Mucosa of rectum (tissue), 2 donors: ENCODE results near the gene ADCY4.

Experiments
- H3K27ac ChIP-seq, 2 donors: one replicate each; pipeline ENCODE4 v1.7.0; 2013; ENCODE audit warnings: inconsistent platforms in 2 of 2, low read depth in 2 of 2, low read length in 2 of 2
- H3K27me3 ChIP-seq, 2 donors: one replicate each; pipeline ENCODE4 v1.7.0; 2013; ENCODE audit warnings: low read length in 2 of 2; ENCODE audit not compliant: control insufficient read depth in 2 of 2, insufficient read depth in 2 of 2
- H3K36me3 ChIP-seq, 2 donors: one replicate each; pipeline ENCODE4 v1.7.0; 2013; ENCODE audit warnings: low read length in 2 of 2; ENCODE audit not compliant: control insufficient read depth in 2 of 2, insufficient read depth in 2 of 2
- H3K4me1 ChIP-seq, 2 donors: one replicate each; pipeline ENCODE4 v1.7.0; 2013; ENCODE audit warnings: low read length in 2 of 2, mild to moderate bottlenecking in 1 of 2; ENCODE audit not compliant: control insufficient read depth in 2 of 2, insufficient read depth in 2 of 2
- H3K4me3 ChIP-seq, 2 donors: one replicate each; pipeline ENCODE4 v1.7.0; 2013; ENCODE audit warnings: low read length in 2 of 2
- H3K9ac ChIP-seq, 2 donors: one replicate each; pipeline ENCODE4 v1.7.0; 2013; ENCODE audit warnings: low read length in 2 of 2, low read depth in 1 of 2, mild to moderate bottlenecking in 1 of 2
- H3K9me3 ChIP-seq, 2 donors: one replicate each; pipeline ENCODE4 v1.7.0; 2013; ENCODE audit warnings: low read length in 2 of 2; ENCODE audit not compliant: control insufficient read depth in 2 of 2
- donor health status: healthy.
- donor health status: Normal muscosa, but diverticular disease.

Gene ADCY4

GRCh38 chr14:24316597-24316950 lies 18.3 kb downstream of the ADCY4 start:
- Histone ChIP-seq H3K36me3 (no peaks in the 10 kb centered on the region), H3K4me1 (peaks cover 16 to 25% of the 10 kb centered on the region in 2 donors), H3K9me3 (no peaks in the 10 kb centered on the region), H3K4me3 (no peak overlapping the region), H3K27ac (no peak overlapping the region), H3K9ac (no peak overlapping the region), H3K27me3 (peaks cover 0 to 3% of the 10 kb centered on the region in 2 donors)

- Histone ChIP-seq H3K27ac (peak overlapping the region; percentile 48 to 53), H3K4me1 (peaks cover 16 to 29% of the 10 kb centered on the region in 2 donors), H3K9me3 (no peaks in the 10 kb centered on the region), H3K9ac (peak overlapping the region in 1 of 2 donors; percentile 33), H3K4me3 (peak overlapping the region; percentile 33 to 34), H3K27me3 (peaks cover 0 to 3% of the 10 kb centered on the region in 2 donors), H3K36me3 (no peaks in the 10 kb centered on the region)
Measured at GRCh38 chr14:24315807-24316596, 18.9 kb downstream of the ADCY4 start.

- peak overlapping the region in 1 of 2 donors; percentile 33 for H3K9ac ChIP-seq
Measured at GRCh38 chr14:24315243-24315806, 19.5 kb downstream of the ADCY4 start.

GRCh38 chr14:24314377-24315193 lies 20.3 kb downstream of the ADCY4 start:
- no peaks in the 10 kb centered on the region for H3K9me3 ChIP-seq
- peaks cover 0 to 3% of the 10 kb centered on the region in 2 donors for H3K27me3 ChIP-seq
- H3K27ac ChIP-seq: peak overlapping the region in 1 of 2 donors; percentile 38
- H3K36me3 ChIP-seq: no peaks in the 10 kb centered on the region
- H3K9ac ChIP-seq: no peak overlapping the region
- H3K4me1 ChIP-seq: peaks cover 29 to 39% of the 10 kb centered on the region in 2 donors
- no peak overlapping the region for H3K4me3 ChIP-seq

More at GRCh38 chr14:24315243-24315806, 19.5 kb downstream of the ADCY4 start:
- H3K27me3 ChIP-seq: peaks cover 0 to 3% of the 10 kb centered on the region in 2 donors
- no peaks in the 10 kb centered on the region for H3K9me3 ChIP-seq
- peak overlapping the region; percentile 48 to 53 for H3K27ac ChIP-seq
- peak overlapping the region; percentile 33 to 34 for H3K4me3 ChIP-seq
- H3K36me3 ChIP-seq: no peaks in the 10 kb centered on the region
- H3K4me1 ChIP-seq: peaks cover 21 to 32% of the 10 kb centered on the region in 2 donors

GRCh38 chr14:24313913-24314312 lies 21.0 kb downstream of the ADCY4 start:
- Histone ChIP-seq H3K27ac (peak overlapping the region in 1 of 2 donors; percentile 43), H3K36me3 (no peaks in the 10 kb centered on the region), H3K4me3 (no peak overlapping the region), H3K4me1 (peaks cover 32 to 45% of the 10 kb centered on the region in 2 donors), H3K9me3 (no peaks in the 10 kb centered on the region), H3K9ac (no peak overlapping the region), H3K27me3 (no peaks in the 10 kb centered on the region)

GRCh38 chr14:24312736-24313507 lies 21.9 kb downstream of the ADCY4 start:
- Histone ChIP-seq H3K36me3 (no peaks in the 10 kb centered on the region), H3K27me3 (no peaks in the 10 kb centered on the region), H3K9me3 (no peaks in the 10 kb centered on the region), H3K4me3 (peak overlapping the region in 1 of 2 donors; percentile 44), H3K4me1 (peaks cover 39 to 52% of the 10 kb centered on the region in 2 donors), H3K27ac (peak overlapping the region; percentile 39 to 83), H3K9ac (peak overlapping the region in 1 of 2 donors; percentile 6)

GRCh38 chr14:24311837-24312615 lies 22.8 kb downstream of the ADCY4 start:
- H3K4me1 ChIP-seq: peaks cover 47 to 61% of the 10 kb centered on the region in 2 donors
- peaks cover 0 to 2% of the 10 kb centered on the region in 2 donors for H3K36me3 ChIP-seq
- peak overlapping the region; percentile 10 to 52 for H3K9ac ChIP-seq
- H3K4me3 ChIP-seq: peak overlapping the region in 1 of 2 donors; percentile 74
- no peaks in the 10 kb centered on the region for H3K27me3 ChIP-seq
- H3K9me3 ChIP-seq: no peaks in the 10 kb centered on the region
- H3K27ac ChIP-seq: peak overlapping the region in 1 of 2 donors; percentile 83

- H3K27ac ChIP-seq: peak within 1 kb of the TSS; percentile 63 to 83
- H3K4me1 ChIP-seq: peaks cover 36 to 57% of the 10 kb centered on the region in 2 donors
- no peaks in the 10 kb centered on the region for H3K27me3 ChIP-seq
- H3K36me3 ChIP-seq: peaks cover 8 to 13% of the 10 kb centered on the region in 2 donors
- peak within 1 kb of the TSS; percentile 52 for H3K9ac ChIP-seq
- H3K4me3 ChIP-seq: peak within 1 kb of the TSS; percentile 55 to 74
- no peaks in the 10 kb centered on the region for H3K9me3 ChIP-seq
Measured at GRCh38 chr14:24310646-24311604, 23.9 kb downstream of the ADCY4 start, which contains the start of gene LTB4R. LTB4R (plus strand) TSS chr14:24311502; CDS start chr14:24315652, 4,150 bp downstream.
